Measurements from ENCODE around the gene TBC1D17. TPM values are rescaled to one million over a fixed set of nuclear protein-coding genes. Genes with fewer than 3 reads are reported as not detected.
A peak's percentile ranks its signal among the peaks of the same experiment; 100 is the strongest.

Gene TBC1D17
- total and polyA plus RNA-seq, 2 of the 13 experiments (the other 11 are each of a cell fraction or from before 2014, with no cell fraction given) = 9.7 to 16.9 TPM

DNA sequence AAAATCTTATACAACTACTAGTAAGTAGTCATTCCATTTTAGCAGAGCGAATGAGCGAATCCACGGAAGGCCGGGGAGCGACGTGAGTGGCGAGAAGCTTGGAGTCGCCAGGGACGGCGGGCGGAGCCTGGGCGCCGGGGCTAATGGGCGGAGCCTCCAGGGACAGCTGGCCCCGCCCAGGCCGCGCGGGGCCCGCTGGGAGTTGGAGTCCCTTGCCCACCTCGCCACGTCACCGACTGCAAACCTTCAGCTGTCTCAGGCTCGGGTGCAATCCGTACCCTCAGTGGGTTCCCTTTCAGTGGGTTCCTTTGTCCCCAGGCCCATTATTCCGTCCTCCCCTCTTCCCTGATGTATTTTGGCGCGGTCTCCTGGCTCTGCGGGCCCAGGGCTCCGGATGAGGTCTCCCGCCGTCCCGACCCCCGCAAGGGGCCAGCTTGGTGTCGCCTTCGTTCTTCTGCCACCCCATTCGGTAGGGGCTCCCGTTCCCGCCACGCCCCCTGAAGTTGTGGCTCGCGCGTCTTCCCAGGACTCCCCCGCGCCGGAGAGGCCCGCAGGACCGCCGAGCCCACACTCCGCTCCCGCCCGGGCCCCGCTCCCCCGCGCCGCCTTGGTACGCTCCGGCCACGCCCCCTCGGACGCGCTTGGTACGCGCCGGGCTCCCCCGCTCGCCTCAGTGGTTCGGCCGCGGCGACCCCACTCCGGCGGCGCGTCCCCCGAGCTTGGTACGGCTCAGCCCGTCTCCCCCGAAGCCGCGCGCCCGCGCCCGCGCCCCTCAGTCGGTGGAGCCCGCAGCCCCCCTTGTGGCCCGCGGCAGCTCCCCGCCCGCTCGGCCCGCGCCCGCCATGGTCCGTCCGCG is 26.8 kb upstream of the TBC1D17 start, which contains the start of gene PTOV1 (continued):
- TF ChIP-seq KDM1A (CRISPR knock-in tag; IDR thresholded peaks at IDR 0.05) = no peak
- TF ChIP-seq STAG1 (CRISPR knock-in tag; IDR thresholded peaks at IDR 0.05) = no peak
- TF ChIP-seq ZSCAN31 (CRISPR knock-in tag; IDR thresholded peaks at IDR 0.05; ENCODE audit: low read depth) = peak; percentile 80
- peak; percentile 81 for TF ChIP-seq CREB1 (IDR thresholded peaks at IDR 0.05)
- peak; percentile 77; the same call in 1 of the 2 replicates for TF ChIP-seq CREB1 (CRISPR knock-in tag; IDR thresholded peaks at IDR 0.05)
- TF ChIP-seq U2AF2 (IDR thresholded peaks at IDR 0.05; ENCODE audit: low read depth, low read length) = no peak
- TF ChIP-seq ZBTB21 (CRISPR knock-in tag; IDR thresholded peaks at IDR 0.05) = no peak
- TF ChIP-seq, protein P1, sequence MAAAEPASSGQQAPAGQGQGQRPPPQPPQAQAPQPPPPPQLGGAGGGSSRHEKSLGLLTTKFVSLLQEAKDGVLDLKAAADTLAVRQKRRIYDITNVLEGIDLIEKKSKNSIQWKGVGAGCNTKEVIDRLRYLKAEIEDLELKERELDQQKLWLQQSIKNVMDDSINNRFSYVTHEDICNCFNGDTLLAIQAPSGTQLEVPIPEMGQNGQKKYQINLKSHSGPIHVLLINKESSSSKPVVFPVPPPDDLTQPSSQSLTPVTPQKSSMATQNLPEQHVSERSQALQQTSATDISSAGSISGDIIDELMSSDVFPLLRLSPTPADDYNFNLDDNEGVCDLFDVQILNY (CRISPR knock-in tag; conservative IDR thresholded peaks at IDR 0.05) = peak; percentile 82
- TF ChIP-seq REL (CRISPR knock-in tag; conservative IDR thresholded peaks at IDR 0.05) = no peak
- no peak; the same call in 1 of the 2 replicates for TF ChIP-seq MYC (CRISPR knock-in tag; IDR thresholded peaks at IDR 0.05; ENCODE audit: borderline replicate concordance)
- TF ChIP-seq RARG (CRISPR knock-in tag; IDR thresholded peaks at IDR 0.05; ENCODE audit: low read depth) = no peak
- TF ChIP-seq GPN1 (CRISPR knock-in tag; IDR thresholded peaks at IDR 0.05; ENCODE audit: borderline replicate concordance) = no peak
- no peak for TF ChIP-seq ZEB1 (IDR thresholded peaks at IDR 0.05; ENCODE audit: insufficient replicate concordance, low read depth)
- TF ChIP-seq RXRB (CRISPR knock-in tag; IDR thresholded peaks at IDR 0.05; ENCODE audit: borderline replicate concordance) = no peak; the same call in 1 of the 2 replicates
- TF ChIP-seq, protein P2, sequence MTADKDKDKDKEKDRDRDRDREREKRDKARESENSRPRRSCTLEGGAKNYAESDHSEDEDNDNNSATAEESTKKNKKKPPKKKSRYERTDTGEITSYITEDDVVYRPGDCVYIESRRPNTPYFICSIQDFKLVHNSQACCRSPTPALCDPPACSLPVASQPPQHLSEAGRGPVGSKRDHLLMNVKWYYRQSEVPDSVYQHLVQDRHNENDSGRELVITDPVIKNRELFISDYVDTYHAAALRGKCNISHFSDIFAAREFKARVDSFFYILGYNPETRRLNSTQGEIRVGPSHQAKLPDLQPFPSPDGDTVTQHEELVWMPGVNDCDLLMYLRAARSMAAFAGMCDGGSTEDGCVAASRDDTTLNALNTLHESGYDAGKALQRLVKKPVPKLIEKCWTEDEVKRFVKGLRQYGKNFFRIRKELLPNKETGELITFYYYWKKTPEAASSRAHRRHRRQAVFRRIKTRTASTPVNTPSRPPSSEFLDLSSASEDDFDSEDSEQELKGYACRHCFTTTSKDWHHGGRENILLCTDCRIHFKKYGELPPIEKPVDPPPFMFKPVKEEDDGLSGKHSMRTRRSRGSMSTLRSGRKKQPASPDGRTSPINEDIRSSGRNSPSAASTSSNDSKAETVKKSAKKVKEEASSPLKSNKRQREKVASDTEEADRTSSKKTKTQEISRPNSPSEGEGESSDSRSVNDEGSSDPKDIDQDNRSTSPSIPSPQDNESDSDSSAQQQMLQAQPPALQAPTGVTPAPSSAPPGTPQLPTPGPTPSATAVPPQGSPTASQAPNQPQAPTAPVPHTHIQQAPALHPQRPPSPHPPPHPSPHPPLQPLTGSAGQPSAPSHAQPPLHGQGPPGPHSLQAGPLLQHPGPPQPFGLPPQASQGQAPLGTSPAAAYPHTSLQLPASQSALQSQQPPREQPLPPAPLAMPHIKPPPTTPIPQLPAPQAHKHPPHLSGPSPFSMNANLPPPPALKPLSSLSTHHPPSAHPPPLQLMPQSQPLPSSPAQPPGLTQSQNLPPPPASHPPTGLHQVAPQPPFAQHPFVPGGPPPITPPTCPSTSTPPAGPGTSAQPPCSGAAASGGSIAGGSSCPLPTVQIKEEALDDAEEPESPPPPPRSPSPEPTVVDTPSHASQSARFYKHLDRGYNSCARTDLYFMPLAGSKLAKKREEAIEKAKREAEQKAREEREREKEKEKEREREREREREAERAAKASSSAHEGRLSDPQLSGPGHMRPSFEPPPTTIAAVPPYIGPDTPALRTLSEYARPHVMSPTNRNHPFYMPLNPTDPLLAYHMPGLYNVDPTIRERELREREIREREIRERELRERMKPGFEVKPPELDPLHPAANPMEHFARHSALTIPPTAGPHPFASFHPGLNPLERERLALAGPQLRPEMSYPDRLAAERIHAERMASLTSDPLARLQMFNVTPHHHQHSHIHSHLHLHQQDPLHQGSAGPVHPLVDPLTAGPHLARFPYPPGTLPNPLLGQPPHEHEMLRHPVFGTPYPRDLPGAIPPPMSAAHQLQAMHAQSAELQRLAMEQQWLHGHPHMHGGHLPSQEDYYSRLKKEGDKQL (CRISPR knock-in tag; IDR thresholded peaks at IDR 0.05; ENCODE audit: low read depth) = no peak
- no peak for TF ChIP-seq CENPX (CRISPR knock-in tag; IDR thresholded peaks at IDR 0.05)
- no peak for TF ChIP-seq ZFP36L2 (CRISPR knock-in tag; IDR thresholded peaks at IDR 0.05)
- TF ChIP-seq RORA (CRISPR knock-in tag; IDR thresholded peaks at IDR 0.05) = no peak
- 0 out of 2 replicates have a peak, but pooled peaks have one; percentile 42 for TF ChIP-seq ZNF329 (CRISPR knock-in tag; IDR thresholded peaks at IDR 0.05; ENCODE audit: low read depth)
- TF ChIP-seq ZNF724P (CRISPR knock-in tag; IDR thresholded peaks at IDR 0.05; ENCODE audit: borderline replicate concordance) = no peak
- no peak for TF ChIP-seq MATR3 (CRISPR knock-in tag; IDR thresholded peaks at IDR 0.05)
- TF ChIP-seq BCL6 (CRISPR knock-in tag; IDR thresholded peaks at IDR 0.05) = 0 out of 2 replicates have a peak, but pooled peaks have one; percentile 32
- TF ChIP-seq BHLHE40 (IDR thresholded peaks at IDR 0.05; ENCODE audit: low read length) = peak; percentile 96
- TF ChIP-seq, protein P3, sequence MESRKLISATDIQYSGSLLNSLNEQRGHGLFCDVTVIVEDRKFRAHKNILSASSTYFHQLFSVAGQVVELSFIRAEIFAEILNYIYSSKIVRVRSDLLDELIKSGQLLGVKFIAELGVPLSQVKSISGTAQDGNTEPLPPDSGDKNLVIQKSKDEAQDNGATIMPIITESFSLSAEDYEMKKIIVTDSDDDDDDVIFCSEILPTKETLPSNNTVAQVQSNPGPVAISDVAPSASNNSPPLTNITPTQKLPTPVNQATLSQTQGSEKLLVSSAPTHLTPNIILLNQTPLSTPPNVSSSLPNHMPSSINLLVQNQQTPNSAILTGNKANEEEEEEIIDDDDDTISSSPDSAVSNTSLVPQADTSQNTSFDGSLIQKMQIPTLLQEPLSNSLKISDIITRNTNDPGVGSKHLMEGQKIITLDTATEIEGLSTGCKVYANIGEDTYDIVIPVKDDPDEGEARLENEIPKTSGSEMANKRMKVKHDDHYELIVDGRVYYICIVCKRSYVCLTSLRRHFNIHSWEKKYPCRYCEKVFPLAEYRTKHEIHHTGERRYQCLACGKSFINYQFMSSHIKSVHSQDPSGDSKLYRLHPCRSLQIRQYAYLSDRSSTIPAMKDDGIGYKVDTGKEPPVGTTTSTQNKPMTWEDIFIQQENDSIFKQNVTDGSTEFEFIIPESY (CRISPR knock-in tag; IDR thresholded peaks at IDR 0.05) = no peak
